ENCODE measurements around the gene CSKMT. TPM values are rescaled to one million over a fixed set of nuclear protein-coding genes. Genes with fewer than 3 reads are reported as not detected.
A peak's percentile ranks its signal among the peaks of the same experiment; 100 is the strongest.
"Not testable (repeated sequence)": the region's sequence is repeated elsewhere in the genome, so short reads cannot be mapped to it uniquely, and the experiment has no call there.

Gene CSKMT
- total RNA-seq, 1 donor from 2014 or later = 3.6 TPM

DNA sequence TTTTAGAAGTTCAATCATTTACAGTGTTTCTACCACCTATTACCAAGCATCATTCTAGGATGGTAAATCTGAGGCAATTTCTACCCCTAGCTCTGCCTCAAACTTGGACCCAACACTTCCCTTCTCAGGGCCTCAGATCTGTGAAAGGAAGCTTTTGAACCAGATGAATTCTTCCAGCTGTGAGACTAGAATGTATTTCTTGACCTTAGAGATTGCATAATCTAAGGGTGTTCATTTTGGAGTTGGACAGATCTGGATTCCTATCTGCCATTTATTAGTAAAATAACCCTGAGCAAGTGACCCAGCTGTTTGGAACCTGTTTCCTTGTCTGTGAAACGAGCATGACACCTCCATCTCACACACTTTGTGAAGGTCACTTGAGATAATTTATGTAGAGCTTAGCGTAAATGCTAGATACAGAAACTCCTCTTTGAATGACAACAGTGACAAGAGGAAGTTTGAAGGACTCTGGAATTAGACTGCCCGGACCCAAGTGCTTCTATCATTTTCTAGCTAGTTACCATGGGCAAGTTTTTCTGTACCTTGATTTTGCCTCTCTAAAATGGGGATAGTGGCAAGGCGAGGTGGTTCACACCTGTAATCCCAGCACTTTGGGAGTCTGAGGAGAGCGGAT is 8.2 kb upstream of the CSKMT start:
- DNase-seq (ENCODE audit: low read depth) = no peak

DNA sequence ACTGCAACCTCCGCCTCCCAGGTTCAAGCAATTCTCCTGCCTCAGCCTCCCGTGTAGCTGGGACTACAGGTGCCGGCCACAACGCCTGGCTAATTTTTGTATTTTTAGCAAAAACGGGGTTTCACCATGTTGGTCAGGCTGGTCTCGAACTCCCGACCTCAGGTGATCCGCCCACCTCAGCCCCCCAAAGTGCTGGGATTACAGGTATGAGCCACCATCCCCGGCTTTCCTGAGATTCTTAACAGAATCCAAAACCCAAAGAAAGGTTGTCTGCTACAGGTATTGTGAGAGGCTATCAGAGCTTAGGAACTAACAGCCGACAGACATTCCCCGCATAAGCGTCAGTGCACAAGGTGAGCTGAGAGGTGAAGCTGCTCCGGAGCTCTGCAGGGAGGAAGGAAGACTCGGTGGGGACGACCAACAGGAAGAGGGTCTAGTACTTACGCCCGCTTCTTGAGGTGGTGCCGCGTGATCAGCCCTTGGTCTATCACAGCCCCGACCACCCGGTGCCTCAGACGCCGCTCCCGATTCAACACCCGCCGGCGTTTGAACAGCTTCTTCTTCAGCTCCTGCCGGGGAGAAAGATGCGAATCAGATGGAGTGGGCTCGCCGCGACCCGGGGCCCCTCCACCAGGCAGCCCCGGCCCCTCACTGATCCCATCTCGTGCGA is 572 bp upstream of the CSKMT start:
- peak; percentile 71 for DNase-seq (ENCODE audit: low read depth)

DNA sequence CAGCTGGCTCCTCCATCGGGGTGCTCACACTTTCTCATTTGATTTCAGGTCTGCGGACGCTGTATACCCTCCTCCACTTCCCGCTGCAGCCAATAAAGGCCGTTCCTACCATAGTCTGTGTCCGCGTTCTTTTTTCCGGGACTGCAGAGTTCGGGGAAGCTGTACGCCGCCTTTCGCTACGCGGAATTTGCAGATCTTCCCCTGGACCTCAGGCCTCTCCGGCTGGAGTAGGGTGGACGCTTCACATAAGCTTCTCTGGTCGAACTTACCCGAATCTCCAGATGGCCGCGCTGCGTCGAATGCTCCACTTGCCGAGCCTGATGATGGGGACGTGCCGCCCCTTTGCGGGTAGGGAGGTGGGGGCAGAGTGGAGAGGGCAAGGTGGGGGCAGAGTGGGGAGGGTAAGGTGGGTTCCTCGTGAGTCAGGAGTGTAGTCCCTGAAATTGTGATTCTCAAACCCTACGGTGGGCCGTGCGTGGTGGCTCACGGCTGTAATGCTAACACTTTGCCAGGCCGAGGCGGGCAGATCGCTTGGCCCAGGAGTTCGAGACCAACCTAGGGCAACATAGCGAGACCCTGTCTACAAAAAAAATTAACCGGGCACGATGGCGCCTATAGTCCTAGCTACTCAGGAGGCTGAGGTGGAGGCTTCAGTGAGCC is 617 bp downstream of the CSKMT start:
- peak; percentile 48 for DNase-seq (ENCODE audit: low read depth)

DNA sequence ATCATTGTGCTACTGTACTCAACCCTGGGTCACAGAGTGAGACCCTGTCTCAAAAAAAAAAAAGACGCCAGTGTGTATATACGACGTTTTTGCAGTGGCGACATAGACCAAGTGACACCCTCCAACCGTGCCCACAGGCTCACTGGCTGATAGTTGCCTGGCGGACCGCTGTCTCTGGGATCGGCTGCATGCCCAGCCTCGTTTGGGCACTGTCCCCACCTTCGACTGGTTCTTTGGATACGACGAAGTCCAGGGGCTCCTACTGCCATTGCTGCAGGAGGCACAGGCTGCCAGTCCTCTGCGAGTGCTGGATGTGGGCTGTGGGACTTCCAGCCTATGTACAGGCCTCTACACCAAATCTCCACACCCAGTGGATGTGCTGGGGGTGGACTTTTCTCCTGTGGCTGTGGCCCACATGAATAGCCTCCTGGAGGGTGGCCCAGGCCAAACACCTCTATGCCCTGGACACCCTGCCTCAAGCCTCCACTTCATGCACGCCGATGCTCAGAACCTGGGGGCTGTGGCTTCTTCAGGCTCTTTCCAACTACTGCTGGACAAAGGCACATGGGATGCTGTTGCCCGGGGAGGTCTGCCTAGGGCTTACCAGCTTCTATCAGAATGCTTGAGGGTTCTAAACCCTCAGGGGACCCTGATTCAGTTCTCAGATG is 1.3 kb downstream of the CSKMT start:
- DNase-seq (ENCODE audit: low read depth) = no peak

DNA sequence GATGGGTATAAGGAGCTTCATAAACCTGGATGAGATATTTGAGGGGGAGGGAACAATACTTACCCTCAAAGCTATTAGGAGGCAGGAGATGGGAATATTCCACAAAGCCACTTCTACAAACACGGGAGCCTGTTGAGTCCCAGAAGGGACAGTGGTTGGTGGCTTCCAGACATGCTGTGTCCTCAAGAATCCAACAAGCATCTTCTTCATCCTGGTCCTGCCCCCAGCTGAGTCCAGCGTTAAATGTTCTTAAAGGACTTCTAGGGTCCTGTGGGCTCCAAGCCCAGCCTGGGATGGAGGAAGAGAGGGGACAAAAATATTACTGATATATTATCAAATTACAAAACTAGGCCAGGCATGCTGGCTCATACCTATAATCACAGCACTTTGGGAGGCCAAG is 2.3 kb downstream of the CSKMT start:
- no peak for DNase-seq (ENCODE audit: low read depth)

DNA sequence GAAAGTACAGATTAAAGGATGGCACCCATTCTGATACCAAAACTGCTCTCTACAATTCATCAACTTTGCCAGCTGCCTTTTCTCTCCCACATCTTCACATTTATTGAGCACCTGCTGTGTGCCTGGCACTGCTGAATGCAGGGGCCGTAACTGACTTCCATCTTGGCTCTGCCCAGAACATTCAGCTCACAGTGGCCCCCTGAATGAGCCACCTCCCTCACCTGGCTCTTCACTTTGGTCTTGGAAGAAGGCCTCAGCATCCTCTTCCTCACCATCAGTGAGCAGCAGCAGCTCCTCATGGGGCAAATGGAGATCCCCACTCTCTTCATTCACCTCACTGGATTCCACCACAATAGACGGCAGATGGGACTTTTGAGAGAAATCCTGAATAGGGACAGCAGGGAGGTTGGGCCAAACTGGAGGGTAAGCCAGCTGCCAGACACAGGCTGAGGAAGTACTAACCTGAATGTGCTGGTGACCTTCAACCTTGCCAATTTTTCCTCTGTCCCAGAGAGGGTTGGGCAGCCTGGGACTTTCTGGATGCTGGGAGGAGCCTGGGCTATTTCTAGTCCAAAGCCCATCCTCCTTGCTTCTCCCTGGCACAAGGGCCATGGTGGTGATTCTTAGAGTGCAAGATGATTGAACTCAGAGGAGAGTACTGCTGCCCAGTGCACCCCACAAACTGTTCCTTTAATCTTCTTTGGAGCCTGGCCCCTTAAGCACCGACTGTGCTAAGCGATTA is 4.5 kb downstream of the CSKMT start:
- no peak for DNase-seq (ENCODE audit: low read depth)

GRCh38 chr11:62671236-62671607 is 6.1 kb downstream of the CSKMT start:
- peak; percentile 33 for DNase-seq (ENCODE audit: low read depth)

DNA sequence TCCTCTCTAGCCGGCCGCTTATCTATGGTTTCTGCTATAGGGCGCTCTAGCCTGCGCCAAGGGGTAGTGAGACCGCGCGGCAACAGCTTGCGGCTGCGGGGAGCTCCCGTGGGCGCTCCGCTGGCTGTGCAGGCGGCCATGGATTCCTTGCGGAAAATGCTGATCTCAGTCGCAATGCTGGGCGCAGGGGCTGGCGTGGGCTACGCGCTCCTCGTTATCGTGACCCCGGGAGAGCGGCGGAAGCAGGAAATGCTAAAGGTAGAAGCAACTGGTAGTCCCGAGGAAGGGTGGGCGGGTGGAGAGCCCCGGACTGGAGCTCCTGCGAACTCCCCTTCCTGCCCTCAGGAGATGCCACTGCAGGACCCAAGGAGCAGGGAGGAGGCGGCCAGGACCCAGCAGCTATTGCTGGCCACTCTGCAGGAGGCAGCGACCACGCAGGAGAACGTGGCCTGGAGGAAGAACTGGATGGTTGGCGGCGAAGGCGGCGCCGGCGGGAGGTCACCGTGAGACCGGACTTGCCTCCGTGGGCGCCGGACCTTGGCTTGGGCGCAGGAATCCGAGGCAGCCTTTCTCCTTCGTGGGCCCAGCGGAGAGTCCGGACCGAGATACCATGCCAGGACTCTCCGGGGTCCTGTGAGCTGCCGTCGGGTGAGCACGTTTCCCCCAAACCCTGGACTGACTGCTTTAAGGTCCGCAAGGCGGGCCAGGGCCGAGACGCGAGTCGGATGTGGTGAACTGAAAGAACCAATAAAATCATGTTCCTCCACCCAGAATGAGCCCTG is 6.7 kb downstream of the CSKMT start, which contains the start of the genes LBHD1 and UQCC3:
Gene LBHD1, minus strand, starts transcription at position 660 of the 782 bp plus-strand sequence. CDS start 2,236 bp downstream, outside the sequence.
Gene UQCC3, plus strand, starts transcription at position 66 of the 782 bp plus-strand sequence. Its CDS starts 73 bp downstream, at position 139.
- peak; percentile 75 for DNase-seq (ENCODE audit: low read depth)

- no peak for DNase-seq (ENCODE audit: low read depth)
These were observed 8.0 kb downstream of the CSKMT start for GRCh38 chr11:62673196-62673525.

DNA sequence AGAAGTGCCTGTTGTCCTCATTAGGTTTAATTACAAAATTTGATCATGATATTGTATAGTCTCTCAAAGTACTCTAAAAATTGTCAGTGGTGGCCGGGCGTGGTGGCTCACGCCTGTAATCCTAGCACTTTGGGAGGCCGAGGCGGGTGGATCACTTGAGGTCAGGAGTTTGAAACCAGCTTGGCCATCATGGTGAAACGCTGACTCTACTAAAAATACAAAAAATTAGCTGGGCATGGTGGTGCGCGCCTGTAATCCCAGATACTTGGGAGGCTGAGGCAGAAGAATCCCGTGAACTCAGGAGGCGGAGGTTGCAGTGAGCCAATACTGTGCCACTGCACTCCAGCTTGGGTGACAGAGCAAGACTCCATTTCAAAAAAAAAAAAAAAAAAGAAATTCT is 10.3 kb downstream of the CSKMT start:
- not testable (repeated sequence) for DNase-seq (ENCODE audit: low read depth)

DNA sequence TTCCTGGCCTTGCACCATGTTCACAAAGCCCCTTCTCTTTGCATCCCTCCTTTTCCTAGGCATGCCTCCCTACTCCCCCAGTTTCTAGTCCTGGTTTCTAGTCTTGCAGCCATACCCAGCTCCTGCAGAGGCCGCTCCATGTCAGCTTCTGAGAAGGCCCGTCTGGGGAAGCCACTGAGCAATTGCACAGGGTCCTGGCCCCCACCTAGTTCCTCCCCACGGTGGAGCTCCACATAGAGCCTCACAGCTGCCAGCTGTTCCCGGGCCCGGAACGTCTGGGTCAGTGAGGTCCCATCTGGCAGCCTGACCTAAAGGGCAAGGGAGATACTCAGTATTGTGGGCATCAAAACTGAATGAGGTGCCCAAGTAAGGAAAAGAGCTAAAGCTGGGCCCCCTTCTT is 11.6 kb downstream of the CSKMT start:
- DNase-seq (ENCODE audit: low read depth) = no peak

- DNase-seq (ENCODE audit: low read depth) = no peak
These were observed 12.0 kb downstream of the CSKMT start for GRCh38 chr11:62677156-62677555.

DNA sequence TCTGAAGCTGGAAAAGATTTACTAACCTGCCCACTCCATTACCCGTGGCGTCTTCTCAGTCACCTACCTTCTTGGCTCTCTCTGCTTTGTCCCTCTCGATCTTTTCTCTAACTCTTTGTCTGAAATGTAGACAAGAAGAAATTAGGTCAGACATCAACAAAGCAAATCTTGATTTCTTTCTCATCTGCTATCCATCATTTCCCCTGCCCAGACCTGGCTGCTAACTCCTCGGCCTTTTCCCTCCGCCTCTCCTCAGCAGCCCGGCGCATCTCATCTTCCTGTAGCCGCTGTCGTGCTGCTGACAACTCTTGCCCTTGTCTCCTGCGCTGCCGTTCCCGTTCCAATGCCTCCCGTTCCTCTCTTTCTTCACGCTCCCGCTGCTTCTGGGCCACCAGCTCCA is 12.6 kb downstream of the CSKMT start:
- no peak for DNase-seq (ENCODE audit: low read depth)

DNA sequence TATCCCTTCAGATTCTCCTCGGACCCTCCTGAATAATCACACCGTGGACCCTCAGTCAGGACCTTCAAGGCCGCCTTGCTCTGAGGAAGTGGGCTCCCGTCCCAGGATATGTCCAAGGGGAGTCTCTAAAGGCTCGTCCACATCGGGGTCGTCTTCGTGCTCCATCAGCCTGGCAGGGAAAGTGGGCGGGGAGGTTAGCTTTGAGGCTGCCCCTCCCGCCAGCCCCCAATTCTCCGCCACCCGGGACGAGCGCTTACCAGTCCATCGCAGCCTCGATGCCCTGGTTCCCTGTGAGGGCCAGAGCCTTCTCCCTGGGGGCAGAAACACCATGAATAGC is 13.3 kb downstream of the CSKMT start:
- DNase-seq (ENCODE audit: low read depth) = no peak

DNA sequence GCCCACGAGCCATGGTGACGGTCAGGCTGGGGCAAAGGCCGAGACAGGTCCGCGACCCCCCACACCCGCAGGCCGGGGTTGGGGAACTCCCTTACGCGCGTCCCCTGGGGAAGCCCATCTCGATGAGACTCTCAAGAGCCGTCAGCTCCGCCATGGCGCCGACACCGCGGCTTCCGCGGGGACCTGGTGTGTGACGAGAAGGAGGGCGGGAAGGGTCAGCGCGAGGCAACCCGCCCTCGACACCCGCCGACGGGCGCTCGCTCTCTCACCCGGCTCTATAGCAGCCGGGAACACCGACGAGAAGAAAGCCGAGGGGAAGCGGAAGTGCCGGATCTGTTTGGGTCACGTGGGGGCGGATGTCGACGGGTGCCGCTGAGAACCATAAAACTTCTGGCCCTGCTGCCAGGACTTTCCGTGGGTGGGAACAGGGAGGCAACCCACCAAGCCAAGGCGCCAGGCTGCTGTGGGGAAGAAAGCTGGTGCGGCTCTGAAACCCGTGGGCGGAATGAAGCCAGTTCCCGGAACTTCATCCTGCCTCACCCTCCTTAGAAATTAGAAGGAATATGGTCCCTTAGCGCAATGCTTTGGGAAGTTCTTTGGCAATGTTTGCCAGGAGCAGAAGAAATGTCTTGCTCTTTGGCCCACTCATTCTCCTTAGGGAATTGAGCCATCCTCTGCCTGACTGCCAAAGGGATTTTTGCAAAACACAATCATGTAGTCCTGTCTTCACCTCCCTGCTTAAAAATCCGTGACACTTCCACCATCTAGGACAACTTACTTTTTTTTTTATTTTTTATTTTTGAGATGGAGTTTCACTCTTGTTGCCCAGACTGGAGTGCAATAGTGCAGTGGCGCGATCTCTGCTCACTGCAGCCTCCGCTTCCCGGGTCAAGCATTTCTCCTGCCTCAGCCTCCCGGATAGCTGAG is 13.9 kb downstream of the CSKMT start, which contains the start of gene UBXN1:
Gene UBXN1, minus strand, starts transcription at position 304 of the 927 bp plus-strand sequence. Its CDS starts 150 bp downstream, at position 154.
- DNase-seq (ENCODE audit: low read depth) = peak; percentile 75

GRCh38 chr11:62680825-62681240 is 15.7 kb downstream of the CSKMT start:
- DNase-seq (ENCODE audit: low read depth) = peak; percentile 82

DNA sequence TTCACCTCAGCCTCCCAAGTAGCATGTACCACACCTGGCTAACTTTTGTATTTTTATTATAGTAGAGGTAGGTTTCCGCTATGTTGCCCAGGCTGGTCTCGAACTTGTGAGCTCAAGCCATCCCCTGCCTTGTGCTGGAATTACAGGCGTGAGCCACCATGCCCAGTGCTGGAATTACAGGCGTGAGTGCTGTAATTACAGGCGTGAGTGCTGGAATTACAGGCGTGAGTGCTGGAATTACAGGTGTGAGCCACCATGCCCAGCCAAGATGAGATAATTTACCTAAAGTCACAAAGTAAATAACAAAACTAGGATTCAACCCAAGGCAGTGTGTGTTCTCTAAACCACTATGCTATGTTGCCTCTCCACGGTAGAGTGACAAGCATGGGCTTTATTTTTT is 17.4 kb downstream of the CSKMT start:
- DNase-seq (ENCODE audit: low read depth) = no peak

GRCh38 chr11:62687508-62688396 is 22.6 kb downstream of the CSKMT start:
- no peak for DNase-seq (ENCODE audit: low read depth)

GRCh38 chr11:62688491-62688890 is 23.4 kb downstream of the CSKMT start:
- DNase-seq (ENCODE audit: low read depth) = peak; percentile 34

All from renal cortical epithelial cell (primary cell).